ENCODE measurements around the gene CACNA1I.
A peak's percentile ranks its signal among the peaks of the same experiment; 100 is the strongest.

CACNA1I gene

DNA sequence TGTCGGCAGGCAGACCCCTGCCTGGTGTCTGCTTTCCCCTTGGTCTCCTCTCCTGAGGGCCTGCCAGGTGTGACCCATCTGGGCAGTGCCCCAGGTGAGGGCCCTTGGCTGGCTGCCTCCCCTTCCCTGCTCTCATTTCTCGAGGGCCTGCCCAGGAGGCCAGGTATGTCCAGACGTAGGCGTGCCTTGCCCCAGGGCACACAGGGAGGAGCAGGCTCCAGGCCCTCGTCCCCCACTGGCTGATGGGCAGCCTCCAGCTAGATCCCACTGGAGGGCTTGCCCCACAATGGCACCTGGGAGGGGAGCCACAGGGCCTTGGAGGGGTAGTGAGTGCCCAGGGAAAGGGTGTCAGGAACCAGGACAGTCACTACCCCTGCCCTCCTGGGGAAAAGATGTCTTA is 95.9 kb downstream of the CACNA1I start:
- no peak for DNase-seq (ENCODE audit: low read depth in 2 of 2)

DNA sequence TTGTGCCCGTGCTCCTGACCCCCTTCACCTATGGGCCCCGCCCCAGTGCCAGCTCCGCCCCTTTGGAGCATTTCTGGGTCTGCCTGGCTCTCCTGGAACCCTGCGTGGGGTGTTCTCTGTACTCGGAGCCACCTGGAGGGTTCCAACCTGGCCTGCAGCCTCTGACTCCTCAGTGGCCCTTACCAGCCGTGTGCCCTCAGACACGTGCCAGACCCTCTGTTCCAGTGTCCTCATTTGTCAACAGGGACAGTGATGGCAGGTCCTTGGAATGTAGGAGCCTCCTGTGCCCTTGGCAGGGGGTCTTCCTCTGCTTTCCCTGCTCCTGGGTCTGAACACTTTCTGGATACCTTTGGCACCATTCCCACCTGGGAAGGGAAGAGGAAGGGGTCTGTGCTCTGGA is 96.4 kb downstream of the CACNA1I start:
- no peak for DNase-seq (ENCODE audit: low read depth in 2 of 2)

- DNase-seq (ENCODE audit: low read depth in 2 of 2): no peak
These were observed 98.9 kb downstream of the CACNA1I start for GRCh38 chr22:39669432-39669831.

- DNase-seq (ENCODE audit: low read depth in 2 of 2): no peak
These were observed 101.4 kb downstream of the CACNA1I start for GRCh38 chr22:39671936-39672335.

DNA sequence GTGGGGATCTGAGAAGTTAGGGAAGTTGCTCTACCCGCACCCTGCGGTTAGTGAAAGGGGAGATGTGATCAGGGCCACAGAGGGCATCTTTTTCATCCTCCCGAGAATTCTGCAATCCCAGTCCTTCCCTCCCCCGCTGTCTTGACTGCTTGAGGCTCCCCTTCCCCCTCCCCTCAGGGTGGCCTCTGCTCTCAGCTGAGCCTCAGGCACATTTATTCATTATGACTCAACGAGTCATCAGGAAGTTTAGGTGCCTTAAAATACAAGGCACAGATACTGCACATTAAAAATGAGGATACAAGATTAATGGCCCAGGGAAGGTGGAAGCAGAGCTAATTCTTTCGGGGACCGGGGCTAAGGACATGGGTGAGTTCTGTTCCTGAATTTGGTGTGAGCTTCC is 104.0 kb downstream of the CACNA1I start:
- DNase-seq (ENCODE audit: low read depth in 2 of 2): no peak

DNA sequence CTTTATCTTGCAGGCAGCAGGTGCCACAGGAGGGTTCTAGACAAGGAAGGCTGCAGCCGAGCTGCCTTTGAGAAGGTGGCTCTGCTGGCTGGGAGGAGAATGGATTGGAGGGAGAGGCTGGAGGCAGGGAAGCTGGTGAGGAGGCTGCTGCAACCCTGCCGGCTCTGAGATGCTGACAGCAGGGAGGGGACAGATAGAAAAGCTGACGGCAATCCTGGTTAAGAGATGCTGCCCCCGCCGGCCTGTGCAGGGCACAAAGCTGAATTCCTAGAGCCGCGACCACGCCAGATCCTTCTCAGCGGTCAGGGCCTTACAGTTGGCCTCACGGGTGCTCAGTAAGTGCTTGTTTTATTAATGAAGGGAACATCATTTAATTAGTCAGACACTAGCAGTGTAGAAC is 105.4 kb downstream of the CACNA1I start:
- DNase-seq (ENCODE audit: low read depth in 2 of 2): no peak

GRCh38 chr22:39677967-39678366 is 107.4 kb downstream of the CACNA1I start:
- no peak for DNase-seq (ENCODE audit: low read depth in 2 of 2)

DNA sequence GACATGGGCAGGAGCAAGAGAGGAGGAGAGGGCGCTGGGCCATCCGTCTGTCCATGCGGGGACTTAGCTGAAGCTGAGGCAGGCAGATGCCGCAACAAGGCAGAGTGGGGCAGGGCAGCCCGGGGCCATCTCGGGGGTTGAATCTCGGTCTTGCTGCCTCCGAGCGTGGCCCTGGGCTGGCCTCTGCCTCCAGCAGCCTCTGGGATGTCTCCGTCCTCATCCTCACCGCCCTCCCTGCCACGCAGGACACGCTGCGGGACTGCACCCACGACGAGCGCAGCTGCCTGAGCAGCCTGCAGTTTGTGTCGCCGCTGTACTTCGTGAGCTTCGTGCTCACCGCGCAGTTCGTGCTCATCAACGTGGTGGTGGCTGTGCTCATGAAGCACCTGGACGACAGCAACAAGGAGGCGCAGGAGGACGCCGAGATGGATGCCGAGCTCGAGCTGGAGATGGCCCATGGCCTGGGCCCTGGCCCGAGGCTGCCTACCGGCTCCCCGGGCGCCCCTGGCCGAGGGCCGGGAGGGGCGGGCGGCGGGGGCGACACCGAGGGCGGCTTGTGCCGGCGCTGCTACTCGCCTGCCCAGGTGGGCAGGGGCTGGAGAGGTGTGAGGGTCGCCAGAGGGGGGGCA is 108.4 kb downstream of the CACNA1I start:
- no peak for DNase-seq (ENCODE audit: low read depth in 2 of 2)

DNA sequence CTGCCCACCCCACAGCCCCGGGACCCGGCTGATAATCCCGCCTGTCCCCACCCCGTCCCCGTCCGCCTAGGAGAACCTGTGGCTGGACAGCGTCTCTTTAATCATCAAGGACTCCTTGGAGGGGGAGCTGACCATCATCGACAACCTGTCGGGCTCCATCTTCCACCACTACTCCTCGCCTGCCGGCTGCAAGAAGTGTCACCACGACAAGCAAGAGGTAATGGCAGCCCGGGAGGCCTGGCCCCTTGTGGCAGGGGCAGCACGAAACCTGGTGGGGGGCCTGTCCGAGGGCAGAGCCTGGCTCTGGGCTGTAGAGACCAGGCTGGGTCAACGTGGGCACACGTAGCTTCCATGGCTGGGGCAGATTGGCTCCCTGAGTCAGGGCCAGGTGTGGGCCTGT is 109.1 kb downstream of the CACNA1I start:
- no peak for DNase-seq (ENCODE audit: low read depth in 2 of 2)

DNA sequence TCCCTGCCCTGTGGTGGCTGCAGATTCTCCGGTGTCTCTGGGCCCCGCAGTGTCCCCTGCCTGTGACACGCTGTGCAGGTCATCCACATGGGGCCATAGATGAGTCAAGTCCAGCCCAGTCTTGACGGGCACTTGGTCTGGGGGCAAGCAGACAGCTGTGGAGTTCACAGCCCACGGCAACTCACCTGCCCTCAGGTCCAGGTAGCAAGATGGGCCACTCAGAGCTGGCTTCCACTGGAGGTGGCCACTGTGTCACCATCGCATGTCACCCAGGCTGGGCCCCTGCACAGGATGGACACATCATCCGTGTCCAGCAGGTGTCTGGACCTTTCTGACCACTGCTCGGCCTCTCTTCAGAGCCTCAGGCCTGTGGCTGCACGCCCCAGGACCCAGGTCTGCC is 109.9 kb downstream of the CACNA1I start:
- DNase-seq (ENCODE audit: low read depth in 2 of 2): no peak

DNA sequence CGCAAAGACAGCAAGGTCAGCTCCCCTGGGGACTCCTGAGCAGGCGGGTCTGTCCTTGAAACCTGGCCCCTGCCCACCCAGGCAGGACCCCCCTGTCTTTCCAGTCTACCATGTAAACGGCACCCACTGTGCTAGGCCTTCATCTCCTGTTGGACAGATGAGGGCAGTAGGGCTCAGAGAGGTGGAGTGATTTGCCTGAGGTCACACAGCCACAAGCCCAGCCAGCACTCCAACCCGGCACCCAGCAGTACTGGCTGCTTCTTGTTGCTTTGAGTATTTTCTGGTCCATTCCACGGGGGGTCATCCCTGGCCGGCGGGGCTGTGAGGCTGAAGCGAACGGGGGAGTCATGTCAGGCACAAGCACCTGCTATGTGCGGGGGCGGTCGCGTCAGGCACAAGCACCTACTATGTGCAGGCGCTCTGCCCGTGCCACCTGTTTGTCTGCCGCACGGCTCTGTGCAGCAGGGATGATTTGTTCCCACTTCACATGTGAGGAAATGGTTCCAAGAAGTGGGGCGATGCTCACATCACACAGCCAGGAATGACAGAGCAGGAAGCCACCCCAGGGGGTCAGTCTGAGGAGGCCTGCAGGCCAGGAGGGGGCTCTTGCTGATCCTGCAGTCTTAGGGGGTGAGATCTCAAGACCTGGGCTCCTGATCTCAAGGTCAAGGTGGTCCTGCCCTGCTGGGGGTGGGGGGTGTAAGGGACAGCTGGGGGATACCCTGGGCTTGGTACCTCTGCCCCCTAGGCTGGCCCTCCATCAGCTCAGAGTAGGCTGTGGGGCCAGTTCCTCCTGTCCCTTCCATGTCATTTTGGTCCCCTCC is 110.7 kb downstream of the CACNA1I start:
- DNase-seq (ENCODE audit: low read depth in 2 of 2): no peak

- no peak for DNase-seq (ENCODE audit: low read depth in 2 of 2)
These were observed 112.4 kb downstream of the CACNA1I start for GRCh38 chr22:39682994-39683393.

DNA sequence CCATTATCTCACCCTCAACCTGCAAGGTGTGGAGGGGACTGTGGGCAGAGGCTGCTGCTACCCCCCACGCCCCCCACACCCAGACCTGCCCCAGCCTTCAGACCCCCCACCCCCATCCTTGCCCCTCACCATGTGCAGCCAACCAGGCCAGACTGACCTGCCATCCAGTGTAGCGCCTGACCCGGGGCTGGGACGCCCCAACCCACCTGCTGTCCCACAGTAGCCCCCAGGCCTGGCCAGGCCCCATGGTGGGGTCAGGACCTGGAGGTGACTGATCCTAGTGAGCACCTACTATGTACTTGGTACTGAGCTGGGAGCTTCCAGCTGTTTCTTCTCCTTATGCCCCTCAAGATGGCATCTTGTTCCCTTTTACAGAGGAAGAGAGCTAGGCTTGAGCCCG is 113.1 kb downstream of the CACNA1I start:
- no peak for DNase-seq (ENCODE audit: low read depth in 2 of 2)

DNA sequence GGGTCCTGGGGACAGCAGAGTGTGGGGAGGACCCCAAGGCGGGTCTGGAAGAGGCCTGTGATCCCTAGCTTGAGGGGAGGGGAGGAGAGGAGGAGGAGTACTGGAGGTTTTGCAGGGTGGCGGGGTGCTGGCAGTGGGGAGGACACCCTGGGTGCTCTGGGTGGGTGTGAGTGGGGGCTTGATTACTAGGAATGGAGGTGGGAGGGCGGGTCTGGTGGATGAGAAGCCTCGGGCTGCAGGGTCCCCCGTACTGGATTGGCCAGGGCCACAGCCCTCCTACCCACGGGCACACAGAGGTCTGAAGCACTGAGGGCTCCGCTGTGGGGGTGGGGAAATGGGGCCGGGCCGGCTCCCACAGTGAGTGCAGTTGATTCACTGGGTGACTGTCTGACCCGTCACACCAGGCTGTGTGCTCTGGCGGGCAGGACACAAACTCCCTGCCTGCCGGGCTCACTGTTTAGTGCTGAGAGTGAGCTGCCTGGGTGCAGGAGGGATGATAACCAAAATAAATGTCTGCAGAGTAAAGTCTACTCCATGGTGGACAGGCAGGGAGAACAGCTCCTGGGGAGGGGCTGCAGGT is 114.2 kb downstream of the CACNA1I start:
- no peak for DNase-seq (ENCODE audit: low read depth in 2 of 2)

DNA sequence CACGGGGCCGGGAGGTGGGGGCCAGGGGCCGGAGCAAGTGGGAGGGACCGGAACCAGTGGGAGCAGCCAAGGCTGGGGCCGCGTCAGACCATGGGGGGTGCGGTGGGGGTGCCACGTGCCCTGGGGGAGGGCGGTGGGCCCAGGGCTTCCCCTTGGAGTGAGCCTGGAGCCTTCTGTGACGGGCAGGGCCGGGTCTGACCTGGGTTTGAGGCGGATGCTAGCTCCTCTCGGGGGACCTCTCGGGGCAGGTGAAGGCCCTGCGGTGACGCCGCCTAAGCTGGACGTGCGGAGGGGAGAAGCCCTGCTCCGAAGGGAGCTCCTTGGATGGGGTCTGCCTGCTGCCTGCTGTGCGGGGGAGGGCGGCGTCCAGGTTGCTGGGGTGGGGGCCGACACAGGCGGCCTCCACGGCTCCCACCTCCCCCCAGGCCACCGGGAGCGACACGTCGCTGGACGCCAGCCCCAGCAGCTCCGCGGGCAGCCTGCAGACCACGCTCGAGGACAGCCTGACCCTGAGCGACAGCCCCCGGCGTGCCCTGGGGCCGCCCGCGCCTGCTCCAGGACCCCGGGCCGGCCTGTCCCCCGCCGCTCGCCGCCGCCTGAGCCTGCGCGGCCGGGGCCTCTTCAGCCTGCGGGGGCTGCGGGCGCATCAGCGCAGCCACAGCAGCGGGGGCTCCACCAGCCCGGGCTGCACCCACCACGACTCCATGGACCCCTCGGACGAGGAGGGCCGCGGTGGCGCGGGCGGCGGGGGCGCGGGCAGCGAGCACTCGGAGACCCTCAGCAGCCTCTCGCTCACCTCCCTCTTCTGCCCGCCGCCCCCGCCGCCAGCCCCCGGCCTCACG is 115.0 kb downstream of the CACNA1I start:
- DNase-seq (ENCODE audit: low read depth in 2 of 2): no peak

DNA sequence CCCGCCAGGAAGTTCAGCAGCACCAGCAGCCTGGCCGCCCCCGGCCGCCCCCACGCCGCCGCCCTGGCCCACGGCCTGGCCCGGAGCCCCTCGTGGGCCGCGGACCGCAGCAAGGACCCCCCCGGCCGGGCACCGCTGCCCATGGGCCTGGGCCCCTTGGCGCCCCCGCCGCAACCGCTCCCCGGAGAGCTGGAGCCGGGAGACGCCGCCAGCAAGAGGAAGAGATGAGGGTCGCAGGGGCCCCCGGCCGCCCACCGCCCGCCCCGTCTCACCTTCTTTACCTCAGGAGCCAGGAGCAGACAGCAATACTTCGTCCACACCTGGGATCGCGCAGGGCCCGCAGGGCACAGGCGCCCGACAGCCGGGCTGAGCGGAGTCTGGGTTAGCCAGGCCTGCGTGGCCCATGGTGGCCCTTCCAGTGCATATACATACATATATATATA is 115.6 kb downstream of the CACNA1I start:
- no peak for DNase-seq (ENCODE audit: low read depth in 2 of 2)

- no peak for DNase-seq (ENCODE audit: low read depth in 2 of 2)
These were observed 116.4 kb downstream of the CACNA1I start for GRCh38 chr22:39686776-39687525.

GRCh38 chr22:39688186-39688785 is 117.7 kb downstream of the CACNA1I start:
- no peak for DNase-seq (ENCODE audit: low read depth in 2 of 2)

DNA sequence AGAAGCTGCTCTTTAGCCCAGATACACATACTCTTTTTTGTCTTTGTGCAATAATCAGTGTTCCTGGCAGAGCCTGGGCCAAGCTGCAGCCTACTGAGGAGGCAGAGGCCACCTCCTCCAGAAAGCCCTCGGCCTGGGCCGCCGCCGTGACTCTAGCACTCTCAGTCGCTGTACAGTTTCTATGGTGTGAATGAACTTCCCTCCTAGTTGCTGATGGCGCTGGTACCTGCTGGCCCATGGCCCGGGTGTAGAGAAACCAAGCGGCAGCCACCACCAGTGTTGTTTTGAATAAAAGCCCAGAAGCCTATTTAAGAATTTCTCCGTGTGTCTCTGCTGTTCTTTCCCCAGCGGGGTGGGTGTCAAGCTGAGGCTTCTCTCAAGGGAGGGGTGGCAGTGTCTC is 118.9 kb downstream of the CACNA1I start:
- DNase-seq (ENCODE audit: low read depth in 2 of 2): no peak

DNA sequence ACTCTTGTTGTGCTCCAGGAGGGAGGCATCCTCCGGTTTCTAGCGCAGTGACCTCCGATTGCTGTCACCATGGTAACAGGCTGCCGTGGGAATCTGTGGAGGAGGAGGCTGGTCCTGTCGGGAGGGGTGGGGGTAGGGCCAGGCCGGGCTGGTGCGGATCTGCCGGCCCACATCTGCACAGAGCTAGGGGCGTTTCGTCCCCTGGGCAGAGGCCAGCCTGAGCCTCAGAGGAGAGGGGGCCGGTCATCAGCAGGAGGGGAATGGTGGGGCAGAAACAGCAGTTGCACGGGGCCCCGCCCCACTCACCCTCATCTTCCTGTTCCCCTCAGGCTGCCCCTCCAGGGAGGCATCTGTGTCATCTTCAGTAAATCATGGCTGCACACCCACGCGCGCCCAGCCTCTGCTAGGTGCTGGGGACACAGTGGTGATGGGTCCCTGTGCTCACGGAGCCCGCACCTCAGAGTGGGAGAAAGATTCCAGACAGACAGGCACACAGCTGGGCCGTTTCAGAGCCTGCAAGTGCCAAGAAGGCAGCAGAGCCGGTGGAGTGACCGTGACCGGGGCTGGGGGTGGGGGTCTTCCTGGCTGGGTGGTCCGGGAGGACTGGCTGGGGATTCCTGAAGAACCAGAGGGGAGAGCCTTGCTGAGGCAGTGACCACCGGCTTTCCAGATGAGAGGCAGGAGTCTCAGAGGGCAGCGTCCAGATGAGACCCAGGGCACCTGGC is 120.5 kb downstream of the CACNA1I start:
- DNase-seq (ENCODE audit: low read depth in 2 of 2): peak in 1 of 2 donors; percentile 20
